Peyer's patch (tissue), 4 donors: Measurements from ENCODE around the gene WASF3.

ENCODE experiments used
- POLR2A ChIP-seq, 2 donors: fragments of 450-650 bp; IDR thresholded peaks; one replicate each; pipeline ENCODE4 v1.5.1; 2017; ENCODE audit warnings: antibody characterized with exemption in 2 of 2, mild to moderate bottlenecking in 2 of 2, moderate library complexity in 2 of 2
- TF ChIP-seq, protein P1 (sequence below), 6 experiments: fragments of 450-650 bp in 4 of 6; fragments of 200-600 bp in 2 of 6; sonication (generic) in 1 of 6; IDR thresholded peaks; one replicate each; pipeline ENCODE4 v1.5.1; 2017 to 2019; ENCODE audit warnings: antibody characterized with exemption in 6 of 6, mild to moderate bottlenecking in 3 of 6, moderate library complexity in 1 of 6

- TF ChIP-seq, protein P1, sequence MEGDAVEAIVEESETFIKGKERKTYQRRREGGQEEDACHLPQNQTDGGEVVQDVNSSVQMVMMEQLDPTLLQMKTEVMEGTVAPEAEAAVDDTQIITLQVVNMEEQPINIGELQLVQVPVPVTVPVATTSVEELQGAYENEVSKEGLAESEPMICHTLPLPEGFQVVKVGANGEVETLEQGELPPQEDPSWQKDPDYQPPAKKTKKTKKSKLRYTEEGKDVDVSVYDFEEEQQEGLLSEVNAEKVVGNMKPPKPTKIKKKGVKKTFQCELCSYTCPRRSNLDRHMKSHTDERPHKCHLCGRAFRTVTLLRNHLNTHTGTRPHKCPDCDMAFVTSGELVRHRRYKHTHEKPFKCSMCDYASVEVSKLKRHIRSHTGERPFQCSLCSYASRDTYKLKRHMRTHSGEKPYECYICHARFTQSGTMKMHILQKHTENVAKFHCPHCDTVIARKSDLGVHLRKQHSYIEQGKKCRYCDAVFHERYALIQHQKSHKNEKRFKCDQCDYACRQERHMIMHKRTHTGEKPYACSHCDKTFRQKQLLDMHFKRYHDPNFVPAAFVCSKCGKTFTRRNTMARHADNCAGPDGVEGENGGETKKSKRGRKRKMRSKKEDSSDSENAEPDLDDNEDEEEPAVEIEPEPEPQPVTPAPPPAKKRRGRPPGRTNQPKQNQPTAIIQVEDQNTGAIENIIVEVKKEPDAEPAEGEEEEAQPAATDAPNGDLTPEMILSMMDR (IDR thresholded peaks at IDR 0.05): no peak
- no peak for TF ChIP-seq POLR2A (IDR thresholded peaks at IDR 0.05)
Observed at GRCh38 chr13:26513931-26514330, 43.6 kb upstream of the WASF3 start.
